ENCODE data around the gene PIP4K2C. TPM values are rescaled to one million over a fixed set of nuclear protein-coding genes. Genes with fewer than 3 reads are reported as not detected.

The PIP4K2C gene
- total and polyA plus RNA-seq, 2 of the 4 experiments (the other 2 are of a cell fraction), result 12.5 to 23.1 TPM

- Histone ChIP-seq H3K23ac (ENCODE audit: low read depth, low read length) (no peak overlapping the region; the same call in 1 of the 2 replicates), H3K36me3 (ENCODE audit: control insufficient read depth, insufficient read depth, low read length) (no peaks in the 10 kb centered on the region), H3K27me3 (ENCODE audit: control insufficient read depth, insufficient read depth, low read length) (peaks cover 21% of the 10 kb centered on the region), H3K27ac (ENCODE audit: insufficient read depth, low read length) (no peak overlapping the region), H4K5ac (ENCODE audit: low read depth, low read length) (no peak overlapping the region), H3K9ac (ENCODE audit: low read depth, low read length) (no peak overlapping the region), H3K56ac (ENCODE audit: extremely low read depth, insufficient read depth, low read length) (no peak overlapping the region), H3K9me1 (ENCODE audit: insufficient read depth, low read length) (no peaks in the 10 kb centered on the region), H2AFZ (replicated peaks; ENCODE audit: low read length, poor library complexity) (no peak overlapping the region), H2BK15ac (ENCODE audit: low read depth, low read length) (no peak overlapping the region), H3K4me2 (ENCODE audit: low read depth, low read length) (no peak overlapping the region), H2AK5ac (ENCODE audit: low read depth, low read length) (no peak overlapping the region), H2BK120ac (ENCODE audit: low read depth, low read length) (no peak overlapping the region), H4K91ac (ENCODE audit: insufficient read depth, low read depth, low read length) (no peak overlapping the region), H3K18ac (ENCODE audit: low read depth, low read length) (no peak overlapping the region), H3K79me1 (ENCODE audit: low read depth in 1 of 2, low read length in 2 of 2) (no peaks in the 10 kb centered on the region), H2AK9ac (replicated peaks; ENCODE audit: low read depth, low read length, poor library complexity) (no peak overlapping the region), H3K4me3 (ENCODE audit: insufficient read depth, low read depth, low read length) (no peak overlapping the region), H3K4me1 (ENCODE audit: control insufficient read depth, insufficient read depth, low read length) (no peaks in the 10 kb centered on the region), H4K20me1 (ENCODE audit: insufficient read depth, low read length) (no peaks in the 10 kb centered on the region), H3K14ac (replicated peaks; ENCODE audit: low read depth, low read length) (no peak overlapping the region), H4K8ac (ENCODE audit: low read depth in 2 of 2, low read length in 2 of 2) (no peak overlapping the region), H2BK5ac (ENCODE audit: low read depth, low read length, poor library complexity, severe bottlenecking) (no peak overlapping the region), H3K9me3 (ENCODE audit: control insufficient read depth, insufficient read depth, low read length) (no peaks in the 10 kb centered on the region), H2BK20ac (ENCODE audit: low read depth, low read length) (no peak overlapping the region), H3K4ac (ENCODE audit: low read depth, low read length) (no peak overlapping the region)
- CTCF ChIA-PET, result no interaction called here
- POLR2A ChIA-PET (ENCODE audit: unreplicated experiment), result no interaction called here
- intact Hi-C loops (cut with micrococcal nuclease) (no loop called here), dilution Hi-C loops (cut with HindIII; ENCODE audit: low sequenced_read_pairs, unreplicated experiment) (no loop called here), in situ Hi-C loops (cut with MboI; ENCODE audit: low sequenced_read_pairs) (no loop called here)
- no TSS peak for BruUV-seq (replicated peaks)
- ATAC-seq (ENCODE audit: low read depth) (no peak), DNase-seq (no peak)
- no CpG with 5 or more reads among the region's 12 CpGs for WGBS, 2 experiments (ENCODE audit: extremely low coverage in 2 of 2, insufficient read length in 1 of 2)
- no peak for TF ChIP-seq MAZ (IDR thresholded peaks at IDR 0.05; ENCODE audit: borderline replicate concordance, low read depth, low read length)
- TF ChIP-seq MXI1 (IDR thresholded peaks at IDR 0.05; ENCODE audit: borderline replicate concordance, low read depth, low read length), result no peak
- TF ChIP-seq, protein P1, sequence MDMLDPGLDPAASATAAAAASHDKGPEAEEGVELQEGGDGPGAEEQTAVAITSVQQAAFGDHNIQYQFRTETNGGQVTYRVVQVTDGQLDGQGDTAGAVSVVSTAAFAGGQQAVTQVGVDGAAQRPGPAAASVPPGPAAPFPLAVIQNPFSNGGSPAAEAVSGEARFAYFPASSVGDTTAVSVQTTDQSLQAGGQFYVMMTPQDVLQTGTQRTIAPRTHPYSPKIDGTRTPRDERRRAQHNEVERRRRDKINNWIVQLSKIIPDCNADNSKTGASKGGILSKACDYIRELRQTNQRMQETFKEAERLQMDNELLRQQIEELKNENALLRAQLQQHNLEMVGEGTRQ (IDR thresholded peaks at IDR 0.05; ENCODE audit: low read depth, low read length), result no peak
- no peak for TF ChIP-seq RCOR1 (IDR thresholded peaks at IDR 0.05; ENCODE audit: insufficient replicate concordance, low read length)
- no peak for TF ChIP-seq CEBPB (IDR thresholded peaks at IDR 0.05; ENCODE audit: low read depth, low read length)
- TF ChIP-seq RAD21 (IDR thresholded peaks at IDR 0.05; ENCODE audit: low read length), result no peak
- no peak for TF ChIP-seq FOS (IDR thresholded peaks at IDR 0.05; ENCODE audit: low read depth, low read length)
- TF ChIP-seq BHLHE40 (IDR thresholded peaks at IDR 0.05; ENCODE audit: low read depth, low read length), result no peak
- TF ChIP-seq RFX5 (IDR thresholded peaks at IDR 0.05; ENCODE audit: low read depth, low read length), result no peak
- no peak for TF ChIP-seq MAFK (IDR thresholded peaks at IDR 0.05; ENCODE audit: low read depth, low read length)
- no peak for TF ChIP-seq SMC3 (IDR thresholded peaks at IDR 0.05; ENCODE audit: low read depth, low read length)
These were observed 12.8 kb upstream of the PIP4K2C start for GRCh38 chr12:57577981-57578758.

Data from IMR-90 (cell line).